Measurements from ENCODE around the gene NPLOC4.

NPLOC4 gene

DNA sequence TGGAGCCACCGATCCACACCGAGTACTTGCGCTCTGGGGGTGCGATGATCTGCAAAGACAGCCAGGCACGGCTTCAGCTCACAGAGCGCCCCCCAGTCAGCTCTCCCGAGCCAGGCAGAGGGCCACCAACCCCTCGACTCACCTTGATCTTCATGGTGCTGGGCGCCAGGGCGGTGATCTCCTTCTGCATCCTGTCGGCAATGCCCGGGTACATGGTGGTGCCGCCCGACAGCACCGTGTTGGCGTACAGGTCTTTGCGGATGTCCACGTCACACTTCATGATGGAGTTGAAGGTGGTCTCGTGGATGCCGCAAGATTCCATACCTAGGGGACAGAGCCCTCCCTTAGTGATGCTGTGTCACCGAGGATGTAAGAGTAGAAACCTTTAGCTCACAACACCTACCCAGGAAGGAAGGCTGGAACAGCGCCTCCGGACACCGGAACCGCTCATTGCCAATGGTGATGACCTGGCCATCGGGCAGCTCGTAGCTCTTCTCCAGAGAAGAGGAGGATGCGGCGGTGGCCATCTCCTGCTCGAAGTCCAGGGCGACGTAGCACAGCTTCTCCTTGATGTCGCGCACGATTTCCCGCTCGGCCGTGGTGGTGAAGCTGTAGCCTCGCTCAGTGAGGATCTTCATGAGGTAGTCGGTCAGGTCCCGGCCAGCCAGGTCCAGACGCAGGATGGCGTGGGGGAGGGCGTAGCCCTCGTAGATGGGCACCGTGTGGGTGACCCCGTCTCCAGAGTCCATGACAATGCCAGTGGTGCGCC lies 125.9 kb downstream of the NPLOC4 start:
- TF ChIP-seq TAF1 (IDR thresholded peaks at IDR 0.05; ENCODE audit: borderline replicate concordance, insufficient read depth, low read length): no peak
- no peak; the same call in 1 of the 2 replicates for TF ChIP-seq POLR2AphosphoS5 (IDR thresholded peaks at IDR 0.05; ENCODE audit: low read depth, low read length)
- no peak for TF ChIP-seq FOXP2 (optimal IDR thresholded peaks at IDR 0.05; ENCODE audit: borderline replicate concordance, extremely low read depth, extremely low read length, insufficient read depth)
- TF ChIP-seq SIN3A (IDR thresholded peaks at IDR 0.05; ENCODE audit: borderline replicate concordance, insufficient read depth, low read length): no peak
- TF ChIP-seq, protein P1, sequence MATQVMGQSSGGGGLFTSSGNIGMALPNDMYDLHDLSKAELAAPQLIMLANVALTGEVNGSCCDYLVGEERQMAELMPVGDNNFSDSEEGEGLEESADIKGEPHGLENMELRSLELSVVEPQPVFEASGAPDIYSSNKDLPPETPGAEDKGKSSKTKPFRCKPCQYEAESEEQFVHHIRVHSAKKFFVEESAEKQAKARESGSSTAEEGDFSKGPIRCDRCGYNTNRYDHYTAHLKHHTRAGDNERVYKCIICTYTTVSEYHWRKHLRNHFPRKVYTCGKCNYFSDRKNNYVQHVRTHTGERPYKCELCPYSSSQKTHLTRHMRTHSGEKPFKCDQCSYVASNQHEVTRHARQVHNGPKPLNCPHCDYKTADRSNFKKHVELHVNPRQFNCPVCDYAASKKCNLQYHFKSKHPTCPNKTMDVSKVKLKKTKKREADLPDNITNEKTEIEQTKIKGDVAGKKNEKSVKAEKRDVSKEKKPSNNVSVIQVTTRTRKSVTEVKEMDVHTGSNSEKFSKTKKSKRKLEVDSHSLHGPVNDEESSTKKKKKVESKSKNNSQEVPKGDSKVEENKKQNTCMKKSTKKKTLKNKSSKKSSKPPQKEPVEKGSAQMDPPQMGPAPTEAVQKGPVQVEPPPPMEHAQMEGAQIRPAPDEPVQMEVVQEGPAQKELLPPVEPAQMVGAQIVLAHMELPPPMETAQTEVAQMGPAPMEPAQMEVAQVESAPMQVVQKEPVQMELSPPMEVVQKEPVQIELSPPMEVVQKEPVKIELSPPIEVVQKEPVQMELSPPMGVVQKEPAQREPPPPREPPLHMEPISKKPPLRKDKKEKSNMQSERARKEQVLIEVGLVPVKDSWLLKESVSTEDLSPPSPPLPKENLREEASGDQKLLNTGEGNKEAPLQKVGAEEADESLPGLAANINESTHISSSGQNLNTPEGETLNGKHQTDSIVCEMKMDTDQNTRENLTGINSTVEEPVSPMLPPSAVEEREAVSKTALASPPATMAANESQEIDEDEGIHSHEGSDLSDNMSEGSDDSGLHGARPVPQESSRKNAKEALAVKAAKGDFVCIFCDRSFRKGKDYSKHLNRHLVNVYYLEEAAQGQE (IDR thresholded peaks at IDR 0.05; ENCODE audit: insufficient read depth in 1 of 2, low read depth in 2 of 2, low read length in 2 of 2): no peak

DNA sequence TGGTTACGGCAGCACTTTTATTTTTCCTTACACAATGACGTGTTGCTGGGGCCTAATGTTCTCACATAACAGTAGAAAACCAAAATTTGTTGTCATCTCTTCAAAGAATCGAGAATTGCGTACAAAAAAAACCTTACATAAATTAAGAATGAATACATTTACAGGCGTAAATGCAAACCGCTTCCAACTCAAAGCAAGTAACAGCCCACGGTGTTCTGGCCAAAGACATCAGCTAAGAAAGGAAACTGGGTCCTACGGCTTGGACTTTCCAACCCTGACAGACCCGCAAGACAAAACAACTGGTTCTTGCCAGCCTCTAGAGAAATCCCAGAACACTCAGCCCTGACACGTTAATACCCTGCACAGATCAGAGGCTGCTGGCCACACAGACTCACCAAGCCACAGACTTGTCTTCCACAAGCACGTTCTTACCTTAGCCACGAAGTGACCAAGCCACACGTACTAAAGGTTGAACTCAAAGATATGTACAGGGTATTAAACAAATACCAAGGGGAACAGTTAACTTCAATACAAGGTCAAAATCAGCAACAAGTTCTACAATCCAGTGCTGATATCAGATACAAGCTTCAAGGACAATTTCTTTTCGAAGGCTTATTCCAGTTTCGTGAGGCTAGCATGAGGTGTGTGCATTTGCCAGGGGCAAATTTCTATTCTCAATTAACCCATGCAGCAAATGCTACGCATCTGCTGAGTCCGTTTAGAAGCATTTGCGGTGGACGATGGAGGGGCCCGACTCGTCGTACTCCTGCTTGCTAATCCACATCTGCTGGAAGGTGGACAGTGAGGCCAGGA lies 126.7 kb downstream of the NPLOC4 start:
- TF ChIP-seq POLR2AphosphoS5 (IDR thresholded peaks at IDR 0.05; ENCODE audit: low read depth, low read length) (0 out of 2 replicates have a peak, but pooled peaks have one; percentile 34), TAF1 (IDR thresholded peaks at IDR 0.05; ENCODE audit: borderline replicate concordance, insufficient read depth, low read length) (no peak; the same call in 1 of the 2 replicates)

DNA sequence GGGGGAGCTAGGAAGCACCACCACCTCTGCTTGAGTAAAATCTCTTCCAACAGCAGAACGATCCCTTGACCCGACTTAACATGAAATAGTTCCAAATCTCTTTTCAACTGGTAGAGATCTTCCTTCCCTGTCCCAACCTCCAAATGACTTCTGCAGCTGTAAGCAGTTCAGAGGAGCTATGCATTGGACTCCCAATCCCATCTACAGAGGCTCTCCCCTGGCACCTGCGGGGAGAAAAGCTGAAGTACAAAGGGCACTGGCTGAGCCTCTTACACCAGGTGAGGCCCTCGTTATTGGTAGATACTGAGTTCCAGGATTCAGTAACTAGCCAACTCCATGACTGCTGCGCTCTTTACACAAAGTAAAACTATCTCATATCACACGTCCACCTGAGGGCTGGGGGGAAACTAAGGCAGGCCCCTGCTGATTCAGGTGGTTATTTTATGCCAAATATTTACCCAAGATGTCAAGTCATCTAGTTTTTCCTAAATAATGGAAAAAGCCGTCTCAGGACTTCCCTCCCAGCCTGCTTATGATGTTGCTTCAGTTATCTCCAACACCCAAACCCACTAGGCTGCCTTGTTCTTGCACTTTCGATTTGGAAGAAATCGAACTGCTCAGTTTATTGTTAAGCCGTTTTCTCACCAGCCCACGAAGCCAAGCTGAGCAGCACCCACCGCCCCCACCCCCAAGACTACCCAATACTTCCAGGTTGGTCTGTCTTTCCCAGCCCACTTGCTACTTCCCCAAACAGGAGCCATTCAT lies 127.5 kb downstream of the NPLOC4 start:
- TF ChIP-seq POLR2AphosphoS5 (IDR thresholded peaks at IDR 0.05; ENCODE audit: low read depth, low read length) (peak; percentile 77), SIN3A (IDR thresholded peaks at IDR 0.05; ENCODE audit: borderline replicate concordance, insufficient read depth, low read length) (0 out of 2 replicates have a peak, but pooled peaks have one; percentile 7), TAF1 (IDR thresholded peaks at IDR 0.05; ENCODE audit: borderline replicate concordance, insufficient read depth, low read length) (no peak; the same call in 1 of the 2 replicates), FOXP2 (optimal IDR thresholded peaks at IDR 0.05; ENCODE audit: borderline replicate concordance, extremely low read depth, extremely low read length, insufficient read depth) (no peak)
- TF ChIP-seq, protein P1 (IDR thresholded peaks at IDR 0.05; ENCODE audit: insufficient read depth in 1 of 2, low read depth in 2 of 2, low read length in 2 of 2): no peak

GRCh38 chr17:81508639-81509206 lies 128.2 kb downstream of the NPLOC4 start:
- TF ChIP-seq SIN3A (IDR thresholded peaks at IDR 0.05; ENCODE audit: borderline replicate concordance, insufficient read depth, low read length) (peak; percentile 7; the same call in 1 of the 2 replicates), POLR2AphosphoS5 (IDR thresholded peaks at IDR 0.05; ENCODE audit: low read depth, low read length) (peak; percentile 85), TAF1 (IDR thresholded peaks at IDR 0.05; ENCODE audit: borderline replicate concordance, insufficient read depth, low read length) (no peak)
